HG03439 (cell line): ENCODE measurements around the gene ZNF669.

ENCODE experiments used
- ATAC-seq: cut with Tn5 transposase; IDR thresholded peaks from one replicate; pipeline ENCODE4 v1.9.1; 2021; ENCODE audit warnings: mild to moderate bottlenecking, moderate library complexity; ENCODE audit not compliant: unreplicated experiment

ZNF669 gene

GRCh38 chr1:247077213-247077612 is 26.9 kb downstream of the ZNF669 start:
- no peak for ATAC-seq

GRCh38 chr1:247070645-247071044 is 33.5 kb downstream of the ZNF669 start:
- no peak for ATAC-seq

GRCh38 chr1:247064304-247064703 is 39.9 kb downstream of the ZNF669 start:
- ATAC-seq: no peak

GRCh38 chr1:247060771-247061170 is 43.4 kb downstream of the ZNF669 start:
- ATAC-seq: no peak

GRCh38 chr1:247056071-247056470 is 48.1 kb downstream of the ZNF669 start:
- ATAC-seq: no peak

GRCh38 chr1:247054992-247055415 is 49.2 kb downstream of the ZNF669 start:
- no peak for ATAC-seq
